ENCODE measurements around the gene ZNF148. TPM values are rescaled to one million over a fixed set of nuclear protein-coding genes. Genes with fewer than 3 reads are reported as not detected.
"Not testable (repeated sequence)": the region's sequence is repeated elsewhere in the genome, so short reads cannot be mapped to it uniquely, and the experiment has no call there.

The ZNF148 gene
- total RNA-seq, 2 donors from 2014 or later: 28.5 to 47.8 TPM

GRCh38 chr3:125351814-125352456, 23.2 kb downstream of the ZNF148 start:
- ATAC-seq (peak in 1 of 2 donors; percentile 61), DNase-seq (ENCODE audit: low spot score in 2 of 2) (no peak)
- Mint-ChIP-seq H3K9me3 (peaks cover 0 to 4% of the 10 kb centered on the region in 2 donors), H3K27ac (peak overlapping the region in 1 of 2 donors; percentile 22), H3K36me3 (peaks cover 0 to 26% of the 10 kb centered on the region in 2 donors)

- Mint-ChIP-seq H3K9me3 (peaks cover 4 to 10% of the 10 kb centered on the region in 2 donors), H3K27ac (no peak overlapping the region), H3K36me3 (peaks cover 6 to 34% of the 10 kb centered on the region in 2 donors)
- no peak for ATAC-seq
- DNase-seq (ENCODE audit: low spot score in 2 of 2): no peak
Observed at GRCh38 chr3:125351152-125351551, 24.0 kb downstream of the ZNF148 start.

GRCh38 chr3:125350597-125350996, 24.5 kb downstream of the ZNF148 start:
- no peak overlapping the region for H3K27ac Mint-ChIP-seq
- no peak for DNase-seq (ENCODE audit: low spot score in 2 of 2)
- H3K9me3 Mint-ChIP-seq: peaks cover 4 to 15% of the 10 kb centered on the region in 2 donors
- H3K36me3 Mint-ChIP-seq: peaks cover 12 to 39% of the 10 kb centered on the region in 2 donors
- ATAC-seq: no peak

GRCh38 chr3:125349556-125350165, 25.5 kb downstream of the ZNF148 start:
- ATAC-seq (no peak), DNase-seq (ENCODE audit: low spot score in 2 of 2) (no peak)
- Mint-ChIP-seq H3K9me3 (peaks cover 13 to 23% of the 10 kb centered on the region in 2 donors), H3K27ac (no peak overlapping the region), H3K36me3 (peaks cover 21 to 49% of the 10 kb centered on the region in 2 donors)

- no peak overlapping the region for H3K27ac Mint-ChIP-seq
- peaks cover 26 to 55% of the 10 kb centered on the region in 2 donors for H3K36me3 Mint-ChIP-seq
- DNase-seq (ENCODE audit: low spot score in 2 of 2): no peak
- no peak for ATAC-seq
- H3K9me3 Mint-ChIP-seq: peaks cover 16 to 29% of the 10 kb centered on the region in 2 donors
Observed at GRCh38 chr3:125349055-125349454, 26.1 kb downstream of the ZNF148 start.

GRCh38 chr3:125343367-125343766, 31.8 kb downstream of the ZNF148 start:
- DNase-seq (ENCODE audit: low spot score in 2 of 2); ATAC-seq; H3K27ac Mint-ChIP-seq: not testable (repeated sequence)
- H3K9me3 Mint-ChIP-seq: peaks cover 16 to 27% of the 10 kb centered on the region in 2 donors
- H3K36me3 Mint-ChIP-seq: peaks cover 26 to 63% of the 10 kb centered on the region in 2 donors

- Mint-ChIP-seq H3K27ac (no peak overlapping the region), H3K36me3 (peaks cover 9 to 52% of the 10 kb centered on the region in 2 donors), H3K9me3 (peaks cover 8 to 14% of the 10 kb centered on the region in 2 donors)
- DNase-seq (ENCODE audit: low spot score in 2 of 2): no peak
- ATAC-seq: no peak
Observed at GRCh38 chr3:125340121-125340520, 35.0 kb downstream of the ZNF148 start.

GRCh38 chr3:125337506-125337905, 37.6 kb downstream of the ZNF148 start:
- peak overlapping the region in 1 of 2 donors; percentile 37 for H3K27ac Mint-ChIP-seq
- peaks cover 4 to 39% of the 10 kb centered on the region in 2 donors for H3K36me3 Mint-ChIP-seq
- ATAC-seq: peak in 1 of 2 donors; percentile 37
- no peak for DNase-seq (ENCODE audit: low spot score in 2 of 2)
- H3K9me3 Mint-ChIP-seq: peaks cover 0 to 9% of the 10 kb centered on the region in 2 donors

GRCh38 chr3:125334675-125335560, 40.2 kb downstream of the ZNF148 start:
- Mint-ChIP-seq H3K9me3 (peaks cover 0 to 9% of the 10 kb centered on the region in 2 donors), H3K36me3 (peaks cover 4 to 35% of the 10 kb centered on the region in 2 donors), H3K27ac (no peak overlapping the region)
- no peak for DNase-seq (ENCODE audit: low spot score in 2 of 2)
- no peak for ATAC-seq

GRCh38 chr3:125332504-125332903, 42.6 kb downstream of the ZNF148 start:
- Mint-ChIP-seq H3K9me3 (peaks cover 0 to 9% of the 10 kb centered on the region in 2 donors), H3K27ac (no peak overlapping the region), H3K36me3 (peaks cover 4 to 29% of the 10 kb centered on the region in 2 donors)
- ATAC-seq (no peak), DNase-seq (ENCODE audit: low spot score in 2 of 2) (no peak)

GRCh38 chr3:125331243-125331642, 43.9 kb downstream of the ZNF148 start:
- no peak for DNase-seq (ENCODE audit: low spot score in 2 of 2)
- peaks cover 0 to 12% of the 10 kb centered on the region in 2 donors for H3K9me3 Mint-ChIP-seq
- peaks cover 10 to 23% of the 10 kb centered on the region in 2 donors for H3K36me3 Mint-ChIP-seq
- peak overlapping the region in 1 of 2 donors; percentile 45 for H3K27ac Mint-ChIP-seq
- no peak for ATAC-seq

- no peak for DNase-seq (ENCODE audit: low spot score in 2 of 2)
- Mint-ChIP-seq H3K27ac (no peak overlapping the region), H3K36me3 (peaks cover 17 to 18% of the 10 kb centered on the region in 2 donors), H3K9me3 (peaks cover 3 to 8% of the 10 kb centered on the region in 2 donors)
- ATAC-seq: no peak
Observed at GRCh38 chr3:125326957-125327356, 48.2 kb downstream of the ZNF148 start.

GRCh38 chr3:125325746-125326145, 49.4 kb downstream of the ZNF148 start:
- H3K27ac Mint-ChIP-seq: peak overlapping the region in 1 of 2 donors; percentile 92
- peaks cover 14 to 17% of the 10 kb centered on the region in 2 donors for H3K36me3 Mint-ChIP-seq
- peaks cover 3 to 8% of the 10 kb centered on the region in 2 donors for H3K9me3 Mint-ChIP-seq
- ATAC-seq: no peak
- DNase-seq (ENCODE audit: low spot score in 2 of 2): no peak

- ATAC-seq (no peak), DNase-seq (ENCODE audit: low spot score in 2 of 2) (no peak)
- H3K9me3 Mint-ChIP-seq: peaks cover 3 to 8% of the 10 kb centered on the region in 2 donors
- no peak overlapping the region for H3K27ac Mint-ChIP-seq
- peaks cover 14 to 17% of the 10 kb centered on the region in 2 donors for H3K36me3 Mint-ChIP-seq
Observed at GRCh38 chr3:125324341-125324740, 50.8 kb downstream of the ZNF148 start.

GRCh38 chr3:125322917-125323316, 52.2 kb downstream of the ZNF148 start:
- ATAC-seq: no peak
- H3K27ac Mint-ChIP-seq: peak overlapping the region in 1 of 2 donors; percentile 29
- peaks cover 14 to 17% of the 10 kb centered on the region in 2 donors for H3K36me3 Mint-ChIP-seq
- DNase-seq (ENCODE audit: low spot score in 2 of 2): no peak
- peaks cover 3 to 8% of the 10 kb centered on the region in 2 donors for H3K9me3 Mint-ChIP-seq

GRCh38 chr3:125322166-125322565, 53.0 kb downstream of the ZNF148 start:
- H3K9me3 Mint-ChIP-seq: peaks cover 3 to 8% of the 10 kb centered on the region in 2 donors
- DNase-seq (ENCODE audit: low spot score in 2 of 2): no peak
- H3K27ac Mint-ChIP-seq: no peak overlapping the region
- ATAC-seq: no peak
- H3K36me3 Mint-ChIP-seq: peaks cover 14 to 16% of the 10 kb centered on the region in 2 donors

GRCh38 chr3:125319765-125320164, 55.4 kb downstream of the ZNF148 start:
- Mint-ChIP-seq H3K9me3 (no peaks in the 10 kb centered on the region), H3K36me3 (peaks cover 0 to 16% of the 10 kb centered on the region in 2 donors), H3K27ac (no peak overlapping the region)
- no peak for DNase-seq (ENCODE audit: low spot score in 2 of 2)
- ATAC-seq: no peak

Data from activated naive CD4-positive, alpha-beta T cell treated with anti-CD3 and anti-CD28 coated beads, Interleukin-2, amount 50 U/mL, for 72 hours (primary cell).